NCI-H460 (cell line): ENCODE measurements around the gene RBM22. TPM values are rescaled to one million over a fixed set of nuclear protein-coding genes. Genes with fewer than 3 reads are reported as not detected.

ENCODE experiments used
- DNase-seq: peaks from one replicate; pipeline ENCODE4 v3.0.0-alpha.2; 2016; ENCODE audit warnings: low read depth; ENCODE audit errors: extremely low read depth
- total RNA-seq: library from RNA; depleted of rRNA; stranded (reverse); fragments of >200 nt; shearing (Covaris generic); gene quantifications from 2 replicates; pipeline ENCODE4 v1.2.3, GENCODE V29; 2014

The RBM22 gene
- total RNA-seq, 1 experiment from 2014 or later: 53.6 TPM

DNA sequence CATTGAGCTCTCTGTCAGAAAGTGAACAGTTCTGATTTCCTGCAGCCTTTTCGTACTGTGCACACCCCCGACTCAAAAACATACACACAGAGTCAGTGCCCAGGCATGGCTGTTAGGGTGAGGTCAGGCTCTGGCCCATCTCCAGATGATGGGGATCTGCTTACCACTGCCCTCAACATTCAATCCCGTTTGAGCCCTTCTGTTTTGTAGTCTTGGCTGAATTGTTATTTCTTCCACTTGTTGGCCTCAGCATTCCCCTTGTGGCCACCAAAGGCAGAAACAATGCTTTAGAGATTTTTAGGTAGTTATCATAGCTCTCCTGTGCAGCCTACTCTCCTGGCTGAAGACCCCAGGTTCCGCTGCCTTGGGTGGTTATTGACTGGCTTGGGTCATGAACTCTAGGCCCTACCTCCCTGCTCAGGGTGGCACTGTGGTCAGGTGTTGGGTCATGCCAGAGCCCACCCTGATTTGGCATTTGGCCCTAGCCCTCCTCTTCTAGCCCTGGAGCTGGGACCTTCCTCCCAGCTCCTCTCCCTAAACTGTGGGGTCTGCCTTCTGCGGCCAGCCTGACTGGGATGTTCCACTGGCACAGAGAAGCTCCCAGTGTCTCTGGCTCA is 47.6 kb downstream of the RBM22 start:
- no peak for DNase-seq

DNA sequence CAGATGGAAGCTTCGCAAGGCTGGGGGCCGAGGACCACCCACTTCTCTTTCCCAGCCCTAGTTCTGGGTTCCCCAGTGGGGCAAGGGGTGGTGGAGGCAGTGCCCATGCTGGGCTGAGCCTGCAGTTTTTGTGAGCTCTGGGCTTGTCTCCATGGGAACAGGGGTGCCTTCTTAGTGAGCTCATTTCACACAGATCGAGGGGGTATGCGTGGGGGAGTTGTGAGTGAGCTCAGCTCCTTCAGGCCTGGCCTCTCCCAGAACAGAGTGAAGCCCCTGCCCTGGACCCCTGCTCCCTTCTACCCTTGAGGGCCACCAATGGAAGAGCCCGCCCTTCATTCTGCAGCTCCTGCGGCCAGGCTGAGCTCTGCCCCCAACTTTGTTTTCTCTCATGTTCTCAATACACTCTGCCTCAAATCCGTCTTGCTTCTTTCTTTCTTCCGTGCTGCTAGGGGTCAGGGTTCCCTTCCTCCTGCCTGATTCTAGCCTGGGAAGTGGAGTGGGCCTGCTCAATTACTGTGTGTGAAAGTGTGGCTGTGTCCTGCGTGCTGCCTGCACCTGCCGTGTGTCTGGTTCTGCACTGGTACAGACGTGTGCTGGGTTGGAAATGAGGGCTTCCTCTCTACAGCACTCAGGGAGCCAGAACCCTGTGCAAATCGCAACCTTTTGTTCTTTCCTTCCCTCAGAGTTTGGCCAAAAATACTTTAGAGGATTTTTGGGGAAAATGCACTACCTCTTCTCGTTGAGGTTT is 48.8 kb downstream of the RBM22 start:
- no peak for DNase-seq

GRCh38 chr5:150651382-150651781 is 49.5 kb downstream of the RBM22 start:
- DNase-seq: no peak

DNA sequence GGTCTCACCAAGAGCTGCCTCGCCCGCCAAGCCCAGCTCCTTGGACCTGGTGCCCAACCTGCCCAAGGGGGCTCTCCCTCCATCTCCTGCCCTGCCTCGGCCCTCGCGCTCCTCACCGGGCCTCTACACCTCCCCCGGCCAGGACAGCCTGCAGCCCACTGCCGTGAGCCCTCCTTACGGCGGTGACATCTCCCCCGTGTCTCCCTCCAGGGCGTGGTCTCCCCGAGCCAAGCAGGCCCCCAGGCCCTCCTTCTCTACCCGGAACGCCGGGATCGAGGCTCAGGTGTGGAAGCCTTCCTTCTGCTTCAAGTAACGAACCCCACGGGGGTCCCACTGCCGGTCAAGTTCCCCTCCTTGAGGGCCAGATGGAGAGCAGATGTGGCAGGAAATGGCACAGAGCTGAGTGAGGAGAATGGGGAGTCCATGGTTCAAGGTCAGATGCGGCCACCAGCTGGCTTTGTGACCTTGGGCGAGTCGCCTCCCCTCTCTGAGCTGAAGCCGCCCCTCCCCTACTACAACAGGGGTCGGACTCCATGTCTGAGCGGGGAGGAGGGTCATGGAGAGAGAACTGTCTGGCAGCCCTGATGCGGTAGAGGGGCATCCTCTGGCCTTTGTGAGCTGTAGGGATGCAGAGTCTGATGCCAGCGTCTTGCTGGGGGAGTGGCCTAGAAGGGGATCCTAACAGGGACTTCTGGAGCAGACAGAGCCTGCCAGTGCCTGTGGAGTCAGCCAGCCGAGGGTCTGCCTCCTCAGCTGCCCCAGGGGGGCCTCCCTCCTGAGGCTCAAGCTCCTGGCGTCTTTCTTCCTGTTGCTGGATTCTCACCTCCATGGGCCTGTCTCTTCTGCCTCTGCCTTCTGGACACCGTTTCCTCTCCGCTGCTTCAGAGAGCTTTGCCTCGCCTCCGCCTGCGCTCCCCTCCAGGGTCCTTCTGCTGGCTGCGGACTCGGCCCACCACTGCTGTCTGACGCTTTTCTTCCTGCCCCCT is 50.5 kb downstream of the RBM22 start:
- no peak for DNase-seq

DNA sequence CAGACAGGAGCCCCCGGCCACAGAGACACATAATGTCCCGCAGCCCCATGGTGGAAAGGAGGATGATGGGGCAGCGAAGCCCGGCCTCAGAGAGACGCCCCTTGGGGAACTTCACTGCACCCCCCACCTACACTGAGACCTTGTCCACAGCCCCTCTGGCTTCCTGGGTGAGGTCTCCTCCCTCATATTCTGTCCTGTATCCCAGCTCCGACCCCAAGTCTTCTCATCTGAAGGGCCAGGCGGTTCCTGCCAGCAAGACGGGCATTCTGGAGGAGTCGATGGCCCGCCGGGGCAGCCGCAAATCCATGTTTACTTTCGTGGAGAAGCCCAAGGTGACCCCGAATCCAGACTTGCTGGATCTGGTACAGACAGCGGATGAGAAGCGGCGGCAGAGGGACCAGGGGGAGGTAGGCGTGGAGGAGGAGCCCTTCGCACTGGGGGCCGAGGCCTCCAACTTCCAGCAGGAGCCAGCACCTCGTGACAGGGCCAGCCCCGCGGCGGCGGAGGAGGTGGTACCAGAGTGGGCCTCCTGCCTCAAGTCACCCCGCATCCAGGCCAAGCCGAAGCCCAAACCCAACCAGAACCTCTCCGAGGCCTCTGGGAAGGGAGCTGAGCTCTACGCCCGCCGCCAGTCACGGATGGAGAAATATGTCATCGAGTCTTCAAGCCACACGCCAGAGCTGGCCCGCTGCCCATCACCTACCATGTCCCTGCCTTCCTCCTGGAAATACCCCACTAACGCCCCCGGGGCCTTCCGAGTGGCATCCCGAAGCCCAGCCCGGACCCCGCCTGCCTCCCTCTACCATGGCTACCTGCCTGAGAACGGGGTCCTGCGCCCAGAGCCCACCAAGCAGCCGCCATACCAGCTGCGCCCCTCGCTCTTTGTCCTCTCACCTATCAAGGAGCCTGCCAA is 51.5 kb downstream of the RBM22 start:
- DNase-seq: no peak

GRCh38 chr5:150648294-150649107 is 52.4 kb downstream of the RBM22 start:
- no peak for DNase-seq

DNA sequence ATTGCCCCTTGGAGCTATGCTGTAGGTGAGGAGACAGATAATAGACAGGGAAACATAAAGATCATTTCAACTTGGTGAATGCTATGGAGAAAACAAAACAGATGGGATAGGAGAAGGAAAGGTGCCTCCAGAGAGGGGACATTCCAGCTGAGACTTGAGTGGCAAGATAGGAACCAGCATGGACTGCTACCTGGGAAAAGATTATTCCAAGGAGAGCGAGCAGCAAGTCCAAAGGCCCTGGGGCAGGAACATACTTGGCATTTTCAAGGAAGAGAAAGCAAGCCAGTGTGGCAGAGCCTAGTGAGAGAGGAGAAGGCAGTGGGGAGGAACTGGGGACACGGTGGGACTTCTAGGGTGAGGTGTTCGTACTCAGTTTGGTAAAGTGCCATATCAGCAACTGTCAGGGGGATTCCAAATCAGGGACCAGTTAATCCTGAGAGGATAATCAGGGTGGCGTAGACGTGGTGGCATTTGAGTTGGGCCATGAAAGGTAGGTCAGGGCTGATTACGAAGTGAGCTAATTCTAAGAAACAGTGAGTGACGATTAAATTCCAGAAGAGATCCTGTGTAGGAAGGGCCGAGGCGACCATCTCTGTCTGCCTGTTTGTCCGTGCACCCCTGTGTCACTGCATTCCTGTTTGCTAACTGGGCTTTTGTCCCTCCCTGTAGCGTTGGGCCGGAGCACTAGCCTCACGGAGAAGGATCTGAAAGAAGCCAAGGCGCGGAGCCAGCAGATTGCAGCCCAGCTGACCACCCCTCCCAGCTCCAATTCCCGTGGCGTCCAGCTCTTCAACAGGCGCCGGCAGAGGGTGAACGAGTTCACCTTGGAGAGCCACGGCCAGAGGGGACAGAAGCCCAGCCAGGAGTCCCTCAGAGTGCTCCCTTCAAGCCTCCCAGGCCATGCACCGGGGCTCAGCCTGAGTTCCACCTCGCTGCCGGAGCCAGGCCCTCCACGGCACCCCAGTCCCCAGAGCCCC is 53.3 kb downstream of the RBM22 start:
- DNase-seq: no peak

- DNase-seq: peak; percentile 58
Measured at GRCh38 chr5:150645070-150645700, 55.7 kb downstream of the RBM22 start.

GRCh38 chr5:150644514-150644913 is 56.3 kb downstream of the RBM22 start:
- DNase-seq: no peak

DNA sequence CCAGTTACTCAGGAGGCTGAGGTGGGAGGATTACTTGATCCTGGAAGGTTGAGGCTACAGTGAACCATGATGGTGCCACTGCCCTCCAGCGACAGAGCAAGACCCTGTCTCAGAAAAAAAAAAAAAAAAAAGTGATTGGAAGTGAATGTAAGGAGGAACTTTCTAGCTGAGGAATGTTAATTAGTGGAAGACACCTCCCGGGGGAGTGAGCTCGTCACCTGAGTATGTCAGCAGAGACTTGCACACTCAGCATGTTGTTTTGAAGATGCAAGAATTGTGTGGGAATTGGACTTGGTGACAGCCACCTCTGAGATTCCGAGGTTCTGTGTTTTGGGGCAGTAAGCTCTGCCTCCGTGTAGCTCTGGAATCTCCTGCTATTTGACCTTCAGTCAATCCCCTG is 56.8 kb downstream of the RBM22 start:
- DNase-seq: no peak

- no peak for DNase-seq
Measured at GRCh38 chr5:150642991-150643710, 57.7 kb downstream of the RBM22 start.

DNA sequence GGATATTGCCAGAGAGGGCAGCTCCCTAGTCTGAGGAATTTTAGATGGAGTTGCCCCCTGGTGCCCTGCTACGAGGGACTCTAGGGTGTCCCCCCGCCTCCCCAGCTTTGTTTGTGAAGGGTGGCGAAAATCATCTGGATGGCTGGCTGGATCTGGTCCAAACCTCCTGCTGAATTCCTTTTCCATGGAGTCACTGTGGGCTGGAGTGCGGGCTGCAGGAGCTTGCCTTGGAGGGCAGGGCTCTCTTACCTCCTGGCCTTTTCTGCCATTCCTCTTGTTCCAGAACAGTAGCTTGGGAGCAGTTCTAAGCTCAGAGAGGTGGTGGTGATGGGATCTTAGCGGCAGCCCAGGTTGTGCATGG is 58.3 kb downstream of the RBM22 start:
- peak; percentile 74 for DNase-seq

GRCh38 chr5:150641824-150642566 is 58.9 kb downstream of the RBM22 start:
- no peak for DNase-seq

DNA sequence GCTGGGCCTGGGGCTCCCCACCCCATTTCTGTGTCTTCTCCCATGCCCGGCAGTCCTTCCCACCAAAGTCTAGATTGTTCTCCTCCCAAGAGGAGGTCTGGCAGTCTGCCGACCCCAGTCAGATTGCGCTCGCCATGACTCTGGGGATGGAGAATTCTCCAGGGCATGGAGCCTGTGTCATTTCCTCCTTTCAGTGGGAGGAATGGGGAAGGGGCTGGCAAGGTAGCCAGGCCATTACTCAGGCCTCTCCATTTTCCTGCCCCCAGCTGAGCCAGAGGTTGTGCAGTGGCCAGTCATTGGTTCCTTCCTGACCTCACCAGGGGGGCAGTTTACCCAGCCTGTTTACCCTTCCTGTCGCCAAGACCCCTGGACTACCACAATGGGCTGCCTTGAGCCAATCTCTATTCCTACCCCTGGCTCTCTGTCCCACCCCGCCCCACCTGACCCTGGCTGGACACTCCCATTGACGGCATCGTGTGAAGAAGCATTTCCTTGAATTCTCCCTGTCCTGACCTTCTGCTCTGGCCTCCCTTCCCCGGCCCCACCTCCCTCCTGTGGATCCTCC is 59.8 kb downstream of the RBM22 start:
- DNase-seq: peak; percentile 72
